Eye (tissue), 1 donor: ENCODE results near the gene WIPI1.
"Not testable (repeated sequence)": the region's sequence is repeated elsewhere in the genome, so short reads cannot be mapped to it uniquely, and the experiment has no call there.

Experiments
- DNase-seq: peaks from one replicate; pipeline ENCODE4 v3.0.0-alpha.2; 2015

Gene WIPI1

DNA sequence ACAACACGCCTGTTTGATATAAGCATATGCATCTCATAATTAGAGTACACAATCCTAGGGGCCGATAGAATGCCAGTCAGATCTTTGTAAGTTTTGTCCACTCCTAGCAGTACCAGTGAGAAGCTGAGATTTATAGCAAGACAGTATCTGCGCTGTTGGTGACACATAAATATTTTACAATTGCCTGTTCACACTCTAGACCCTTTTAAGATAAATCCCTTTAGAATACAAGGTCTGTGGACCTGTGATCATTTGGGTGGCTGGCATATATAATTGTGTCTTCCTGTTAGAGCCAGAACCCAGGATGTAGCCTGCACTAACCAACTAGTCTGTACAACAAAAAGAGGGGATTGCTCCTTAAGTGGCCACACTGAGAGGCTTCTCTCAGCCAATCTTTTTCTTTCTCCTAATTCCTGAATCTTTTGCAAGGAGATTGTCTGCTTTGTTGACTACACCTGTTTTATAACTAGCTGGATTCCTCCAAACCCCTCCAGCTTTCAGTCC is 74.7 kb downstream of the WIPI1 start:
- DNase-seq = no peak

DNA sequence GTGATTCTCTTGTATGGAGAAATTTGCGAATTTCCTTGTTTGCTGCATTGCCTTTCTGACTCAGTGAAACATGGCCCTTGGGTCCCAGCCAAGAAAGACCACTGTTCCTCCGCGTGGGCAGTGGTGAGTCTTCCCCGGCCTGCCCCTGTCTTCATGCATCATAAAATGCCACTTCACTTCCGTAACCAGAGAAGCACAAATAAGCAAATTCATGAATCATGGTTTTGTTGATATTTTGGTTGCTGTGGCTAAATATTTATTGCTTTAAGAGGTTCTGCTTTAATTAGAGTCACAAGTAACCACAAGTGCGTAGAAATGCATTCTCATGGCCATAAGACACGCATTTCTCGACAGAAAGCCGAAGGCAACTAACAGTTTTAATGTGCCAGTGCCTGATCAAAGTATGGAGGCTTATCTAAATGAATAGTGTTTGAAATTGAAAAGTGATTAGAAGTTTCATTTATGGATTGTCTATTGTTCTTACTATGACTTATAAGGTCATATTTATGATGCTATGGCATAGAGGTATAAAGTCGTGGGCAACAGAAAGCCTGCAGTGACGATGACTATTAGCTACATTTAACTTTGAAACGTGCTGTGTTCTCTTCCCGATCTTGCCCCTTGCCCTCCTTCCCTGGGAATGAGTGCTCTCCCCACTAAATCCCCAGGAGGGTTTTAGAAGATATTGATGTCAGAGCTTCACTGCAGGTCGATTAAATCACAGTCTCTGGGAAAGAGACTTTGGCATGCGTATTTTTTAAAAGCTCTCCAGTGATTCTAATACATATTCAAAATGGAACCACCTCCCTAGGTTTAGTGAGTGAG is 76.0 kb downstream of the WIPI1 start:
- no peak for DNase-seq

DNA sequence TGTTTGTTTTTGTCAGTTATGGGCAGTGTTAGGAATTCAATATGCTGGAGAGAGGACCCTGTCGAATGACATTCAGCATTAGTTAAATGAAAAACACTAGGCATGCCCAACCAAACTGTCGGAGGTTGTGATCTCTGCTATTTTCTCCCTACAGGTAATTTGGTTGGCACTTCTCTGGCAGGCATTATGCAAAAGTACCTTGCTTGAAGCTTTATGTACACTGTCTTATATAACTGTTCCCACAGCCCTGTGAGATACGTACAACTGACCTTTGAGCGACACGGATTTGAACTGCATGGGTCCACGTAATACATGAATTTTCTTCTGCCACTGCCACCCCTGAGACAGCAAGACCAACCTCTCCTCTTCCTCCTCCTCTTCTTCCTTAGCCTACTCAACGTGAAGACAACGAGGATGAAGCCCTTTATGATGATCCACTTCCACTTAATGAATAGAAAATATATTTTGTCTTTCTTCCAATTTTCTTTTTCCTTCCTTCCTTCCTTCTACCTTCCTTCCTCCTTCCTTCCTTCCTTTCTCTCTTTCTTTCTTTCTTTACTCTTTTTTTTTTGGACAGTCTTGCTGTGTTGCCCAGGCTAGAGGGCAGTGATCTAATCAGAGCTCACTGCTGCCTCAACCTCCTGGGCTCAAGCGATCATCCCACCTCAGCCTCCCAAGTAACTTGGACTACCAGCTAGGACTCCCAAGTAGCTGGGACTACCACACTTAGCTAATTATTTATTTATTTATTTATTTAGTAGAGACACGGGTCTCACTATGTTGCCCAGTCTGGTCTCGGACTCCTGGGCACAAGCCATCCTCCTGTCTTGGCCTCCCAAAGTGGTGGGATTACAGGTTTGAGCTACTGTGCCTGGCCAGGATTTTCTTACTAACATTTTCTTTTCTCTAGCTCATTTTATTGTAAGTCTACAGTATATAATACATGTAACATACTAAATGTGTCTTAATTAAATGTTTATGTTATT is 77.3 kb downstream of the WIPI1 start:
- DNase-seq = no peak

DNA sequence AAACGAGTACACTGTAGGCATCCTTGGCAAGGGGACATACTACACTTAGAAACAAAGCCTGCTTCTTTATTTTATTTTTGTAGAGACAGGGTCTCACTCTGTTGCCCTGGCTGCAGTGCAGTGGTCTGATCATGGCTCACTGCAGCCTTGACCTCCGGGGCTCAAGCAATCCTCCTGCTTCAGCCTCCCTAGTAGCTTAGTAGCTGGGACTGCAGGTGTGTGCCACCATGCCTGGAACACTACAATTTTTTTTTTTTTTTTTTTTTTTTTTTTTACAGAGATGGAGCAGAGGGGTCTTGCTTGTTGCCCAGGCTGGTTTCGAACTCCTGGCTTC is 78.2 kb downstream of the WIPI1 start:
- no peak for DNase-seq

DNA sequence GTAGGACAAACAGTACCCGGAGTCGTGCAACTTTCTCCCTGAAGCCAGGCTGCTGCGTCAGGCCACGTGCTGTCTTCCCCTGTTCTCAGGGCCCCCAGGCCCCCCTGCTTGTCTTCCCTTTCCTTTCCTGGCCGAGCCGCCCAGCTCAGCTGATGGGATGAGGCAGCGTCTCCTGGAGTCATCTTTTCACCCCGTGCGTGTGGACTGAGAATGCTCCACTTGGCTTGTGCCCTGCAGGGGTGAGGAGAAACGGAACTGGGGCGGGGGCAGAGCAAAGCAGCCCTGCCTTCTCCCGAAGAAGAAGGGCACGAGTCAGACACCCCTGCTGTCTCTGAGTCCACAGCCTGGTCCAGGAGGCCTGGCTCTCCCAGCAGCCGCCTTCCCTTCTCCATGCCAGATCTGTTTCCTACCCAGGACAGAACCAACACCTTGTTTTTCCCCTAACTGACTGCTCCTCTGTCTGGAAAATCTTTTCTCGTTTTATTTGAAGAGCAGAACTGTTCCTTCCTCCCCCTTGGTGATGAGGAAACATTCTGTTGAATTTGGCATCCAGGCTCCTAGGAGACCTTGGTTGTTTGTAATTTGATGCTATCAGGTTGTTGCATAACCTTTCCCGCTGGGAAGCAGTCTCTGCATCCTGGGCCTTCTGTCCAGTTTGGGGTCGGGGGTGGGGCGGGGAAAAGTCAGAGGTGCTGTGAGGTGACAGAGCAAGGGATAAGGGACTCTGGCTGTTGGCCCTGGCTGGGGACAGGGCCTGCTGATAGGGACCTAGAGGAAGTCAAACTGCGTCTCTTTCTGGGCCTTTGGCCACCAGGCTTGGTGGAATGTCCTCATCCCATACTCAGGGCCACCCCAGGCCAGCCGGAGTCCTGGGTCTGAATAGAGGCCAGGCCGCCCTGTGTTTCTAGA is 78.8 kb downstream of the WIPI1 start:
- peak; percentile 81 for DNase-seq

DNA sequence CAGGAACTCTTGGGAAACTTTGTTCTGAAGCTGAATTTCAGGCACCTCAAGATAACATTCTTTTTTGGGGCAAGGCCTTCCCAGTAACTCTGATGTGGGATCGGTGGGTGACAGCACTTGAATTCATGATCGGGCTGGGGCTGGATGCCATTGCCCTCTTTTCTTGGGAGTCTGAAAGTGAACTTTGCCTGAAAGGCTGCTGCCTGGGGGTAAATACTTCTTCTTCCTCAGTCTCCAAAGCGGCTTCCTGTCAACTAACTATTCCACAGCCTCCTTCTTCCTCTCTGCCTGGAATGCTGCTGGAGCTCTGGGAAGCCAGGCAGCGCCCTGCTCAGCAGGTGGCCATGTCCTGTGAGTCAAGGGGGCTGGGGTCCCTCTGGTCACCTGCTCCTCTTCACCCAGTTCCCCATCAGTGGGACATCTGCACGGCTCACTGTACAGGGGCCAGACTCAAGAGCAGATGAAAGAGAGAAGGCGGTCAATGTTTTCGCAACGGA is 79.5 kb downstream of the WIPI1 start:
- DNase-seq = no peak

DNA sequence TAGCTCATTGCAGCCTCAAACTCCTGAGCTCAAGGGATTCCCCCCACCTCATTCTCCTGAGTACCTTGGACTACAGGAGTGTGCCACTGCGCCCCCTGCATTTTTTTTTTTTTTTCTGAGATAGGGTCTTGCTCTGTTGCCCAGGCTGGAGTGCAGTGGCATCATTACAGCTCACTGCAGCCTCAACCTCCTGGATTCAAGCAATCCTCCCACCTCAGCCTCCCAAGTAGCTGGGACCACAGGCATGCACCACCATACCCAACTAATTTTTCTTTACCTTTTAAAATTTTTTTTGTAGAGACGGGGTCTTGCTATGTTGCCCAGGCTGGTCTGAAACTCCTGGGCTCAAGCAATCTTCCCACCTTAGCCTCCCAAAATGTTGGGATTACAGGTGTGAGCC is 81.1 kb downstream of the WIPI1 start:
- not testable (repeated sequence) for DNase-seq

DNA sequence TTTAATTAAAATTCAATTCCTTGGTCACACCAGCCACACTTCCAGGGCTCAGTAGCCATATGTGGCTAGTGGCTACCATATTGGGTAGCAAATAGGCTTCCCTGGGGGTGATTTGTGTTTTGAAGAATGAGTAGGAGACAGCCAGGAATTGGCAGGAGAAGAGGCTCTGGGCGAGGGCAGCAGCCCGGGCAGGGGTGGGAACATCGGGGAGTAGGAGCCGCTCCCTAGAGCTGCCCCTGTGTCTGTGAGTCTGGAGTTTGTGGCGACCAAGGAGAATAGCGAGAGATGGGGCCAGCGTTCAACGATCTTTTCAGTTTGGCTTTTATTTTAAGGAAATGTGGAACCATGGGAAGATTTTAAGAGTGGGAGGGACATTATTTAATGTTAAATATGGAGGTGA is 81.7 kb downstream of the WIPI1 start:
- no peak for DNase-seq
